CD8-positive, alpha-beta memory T cell (primary cell): ENCODE measurements around the gene MRPS33. TPM values are rescaled to one million over a fixed set of nuclear protein-coding genes. Genes with fewer than 3 reads are reported as not detected.

Source experiments
- CTCF ChIA-PET: fragments of 350-600 bp; sonication (Branson Sonifier 250); formaldehyde crosslinking; loops from one replicate; lab custom pipeline; 2021; ENCODE audit warnings: antibody characterized with exemption; lab: Charles Lee
- POLR2A ChIA-PET: fragments of 350-600 bp; sonication (Branson Sonifier 250); formaldehyde crosslinking; loops from one replicate; lab custom pipeline; 2021; ENCODE audit warnings: antibody characterized with exemption; lab: Charles Lee
- DNase-seq, 5 donors: peaks; one replicate each; pipeline versions ENCODE4 v3.0.0 to v3.0.0-alpha.2; 2020 to 2022; ENCODE audit warnings: mixed read lengths in 1 of 5
- H3K27ac ChIP-seq: one replicate; pipeline ENCODE4 v1.7.0; 2013; ENCODE audit warnings: low read depth, mild to moderate bottlenecking, low read length, moderate library complexity
- H3K27me3 ChIP-seq: 2 replicates; pipeline ENCODE4 v1.7.0; 2013; ENCODE audit warnings: low read length, mild to moderate bottlenecking; ENCODE audit not compliant: insufficient read depth, poor library complexity, severe bottlenecking
- H3K36me3 ChIP-seq: 2 replicates; pipeline ENCODE4 v1.7.0; 2013; ENCODE audit warnings: mild to moderate bottlenecking, low read length, moderate library complexity; ENCODE audit not compliant: insufficient read depth
- H3K4me1 ChIP-seq: 2 replicates; pipeline ENCODE4 v1.7.0; 2013; ENCODE audit warnings: mild to moderate bottlenecking, low read length, moderate library complexity; ENCODE audit not compliant: insufficient read depth
- H3K4me3 ChIP-seq: 2 replicates; pipeline ENCODE4 v1.7.0; 2013; ENCODE audit warnings: mild to moderate bottlenecking, low read length
- H3K9me3 ChIP-seq: 2 replicates; pipeline ENCODE4 v1.7.0; 2013; ENCODE audit warnings: mild to moderate bottlenecking, low read length
- H3K27ac Mint-ChIP-seq, 8 donors: one replicate each; pipeline ENCODE4 v1.8.0; 2020 to 2021; ENCODE audit warnings: mixed read lengths in 8 of 8, mild to moderate bottlenecking in 6 of 8, inconsistent platforms in 3 of 8, moderate library complexity in 3 of 8
- H3K27me3 Mint-ChIP-seq, 2 donors: one replicate each; pipeline ENCODE4 v1.8.0; 2020 to 2021; ENCODE audit warnings: mixed read lengths in 2 of 2, mild to moderate bottlenecking in 1 of 2, moderate library complexity in 1 of 2
- H3K36me3 Mint-ChIP-seq, 3 donors: one replicate each; pipeline ENCODE4 v1.8.0; 2020 to 2021; ENCODE audit warnings: mixed read lengths in 3 of 3, inconsistent platforms in 1 of 3, mild to moderate bottlenecking in 1 of 3
- H3K4me1 Mint-ChIP-seq, 3 donors: one replicate each; pipeline ENCODE4 v1.8.0; 2020 to 2021; ENCODE audit warnings: mixed read lengths in 3 of 3, inconsistent platforms in 1 of 3, mild to moderate bottlenecking in 1 of 3
- H3K4me3 Mint-ChIP-seq, 7 donors: one replicate each; pipeline ENCODE4 v1.8.0; 2020 to 2021; ENCODE audit warnings: mixed read lengths in 7 of 7, mild to moderate bottlenecking in 6 of 7, moderate library complexity in 4 of 7, inconsistent platforms in 2 of 7
- H3K9me3 Mint-ChIP-seq, 5 donors: one replicate each; pipeline ENCODE4 v1.8.0; 2020 to 2022; ENCODE audit warnings: mixed read lengths in 5 of 5, mild to moderate bottlenecking in 3 of 5, moderate library complexity in 2 of 5, inconsistent platforms in 1 of 5
- polyA plus RNA-seq: library from polyadenylated mRNA; unstranded; fragments of 300-500 nt; fragmentation: Illumina TruSeq; gene quantifications from one replicate; pipeline ENCODE4 v1.2.3, GENCODE V29; 2021
- total RNA-seq, 2 experiments: library from RNA; stranded (reverse); gene quantifications; one replicate each; pipeline ENCODE4 v1.2.3, GENCODE V29; 2021

MRPS33 gene
- total and polyA plus RNA-seq, 3 experiments from 2014 or later = 82.0 to 114 (median 113) TPM

DNA sequence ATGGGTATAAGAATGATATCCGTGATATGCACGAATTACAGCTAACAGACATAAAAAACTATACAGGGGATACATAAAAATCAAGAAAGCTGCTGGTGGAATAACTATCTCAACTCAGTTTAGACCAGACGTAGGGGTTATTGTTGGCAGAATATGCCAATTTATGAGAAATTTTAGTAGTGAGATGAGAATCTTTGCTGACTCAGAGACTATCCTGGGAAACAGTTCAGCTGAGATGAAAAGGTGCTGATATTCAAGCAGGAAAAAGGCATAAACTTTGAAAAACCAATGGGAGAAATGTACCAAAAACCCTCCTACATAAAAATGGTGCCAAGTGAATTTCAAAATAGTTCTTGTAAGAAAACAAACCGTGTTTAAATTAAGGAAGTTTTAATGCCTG lies 3.3 kb downstream of the MRPS33 start:
- ChIA-PET CTCF (interaction anchor here (0.6 to 6.5 kb wide), 5 partner anchors 85 to 1732 kb away, joined by 3 to 86 read pairs (median 4); partner anchors contain the start of gene SSBP1), POLR2A (no interaction called here)
- Mint-ChIP-seq H3K4me3 (peak overlapping the region in 1 of 7 donors; percentile 95), H3K4me1 (peaks cover 26 to 46% (median 41%) of the 10 kb centered on the region in 3 donors), H3K27me3 (peaks cover 0 to 2% of the 10 kb centered on the region in 2 donors), H3K27ac (peak overlapping the region in 4 of 8 donors; percentile 51 to 100 (median 84)), H3K36me3 (peaks cover 7 to 45% (median 21%) of the 10 kb centered on the region in 3 donors), H3K9me3 (peaks cover 0 to 3% (median 0%) of the 10 kb centered on the region in 5 donors)
- DNase-seq = no peak
- H3K27ac ChIP-seq = no peak overlapping the region
- H3K9me3 ChIP-seq = no peaks in the 10 kb centered on the region
- peaks cover 28% of the 10 kb centered on the region for H3K4me1 ChIP-seq
- H3K36me3 ChIP-seq = no peaks in the 10 kb centered on the region
- H3K4me3 ChIP-seq = no peak overlapping the region
- no peaks in the 10 kb centered on the region for H3K27me3 ChIP-seq

- peaks cover 0 to 2% of the 10 kb centered on the region in 2 donors for H3K27me3 Mint-ChIP-seq
- H3K4me1 Mint-ChIP-seq = peaks cover 0 to 5% (median 0%) of the 10 kb centered on the region in 3 donors
- ChIA-PET POLR2A (interaction anchor here (0.6 kb wide), 1 partner anchor 9 kb away, joined by 5 read pairs; no protein-coding TSS in a partner anchor), CTCF (interaction anchor here (0.6 kb wide), 1 partner anchor 17 kb away, joined by 3 read pairs; no protein-coding TSS in a partner anchor)
- H3K4me3 Mint-ChIP-seq = no peak overlapping the region
- H3K36me3 ChIP-seq = no peaks in the 10 kb centered on the region
- no peaks in the 10 kb centered on the region for H3K27me3 ChIP-seq
- H3K4me1 ChIP-seq = no peaks in the 10 kb centered on the region
- no peaks in the 10 kb centered on the region for H3K9me3 ChIP-seq
- no peak overlapping the region for H3K27ac ChIP-seq
- peaks cover 0 to 28% (median 19%) of the 10 kb centered on the region in 3 donors for H3K36me3 Mint-ChIP-seq
- H3K27ac Mint-ChIP-seq = no peak overlapping the region
- DNase-seq = no peak
- no peaks in the 10 kb centered on the region for H3K9me3 Mint-ChIP-seq
- H3K4me3 ChIP-seq = no peak overlapping the region
Measured at GRCh38 chr7:141003172-141004065, 11.3 kb downstream of the MRPS33 start.

DNA sequence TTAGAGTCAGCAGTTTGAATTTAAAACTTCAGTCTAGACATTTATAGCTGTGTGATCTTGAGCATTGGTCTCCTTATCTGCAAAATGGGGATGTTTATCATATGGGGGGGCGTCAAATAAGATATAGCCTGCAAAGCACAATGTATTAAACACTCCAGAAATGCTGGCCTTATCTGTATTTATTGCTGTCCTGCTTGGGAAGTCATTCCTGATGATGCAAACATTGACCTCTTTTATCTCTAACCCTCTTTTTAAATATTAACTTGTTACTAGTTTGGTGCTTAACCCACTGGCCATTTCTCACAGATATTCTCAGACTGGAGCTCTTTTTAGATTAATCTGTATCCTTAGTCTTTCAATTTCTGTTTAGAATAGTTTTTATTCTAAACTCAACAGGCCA lies 13.2 kb downstream of the MRPS33 start:
- Mint-ChIP-seq H3K36me3 (peaks cover 0 to 11% (median 6%) of the 10 kb centered on the region in 3 donors), H3K9me3 (no peaks in the 10 kb centered on the region), H3K4me1 (no peaks in the 10 kb centered on the region), H3K27ac (no peak overlapping the region), H3K4me3 (no peak overlapping the region), H3K27me3 (peaks cover under 1 to 8% of the 10 kb centered on the region in 2 donors)
- Histone ChIP-seq H3K27ac (no peak overlapping the region), H3K4me3 (no peak overlapping the region), H3K36me3 (no peaks in the 10 kb centered on the region), H3K27me3 (no peaks in the 10 kb centered on the region), H3K4me1 (no peaks in the 10 kb centered on the region), H3K9me3 (no peaks in the 10 kb centered on the region)
- CTCF ChIA-PET = no interaction called here
- no peak for DNase-seq
- POLR2A ChIA-PET = interaction anchor here (0.5 kb wide), 1 partner anchor 1147 kb away, joined by 3 read pairs; no protein-coding TSS in a partner anchor

DNA sequence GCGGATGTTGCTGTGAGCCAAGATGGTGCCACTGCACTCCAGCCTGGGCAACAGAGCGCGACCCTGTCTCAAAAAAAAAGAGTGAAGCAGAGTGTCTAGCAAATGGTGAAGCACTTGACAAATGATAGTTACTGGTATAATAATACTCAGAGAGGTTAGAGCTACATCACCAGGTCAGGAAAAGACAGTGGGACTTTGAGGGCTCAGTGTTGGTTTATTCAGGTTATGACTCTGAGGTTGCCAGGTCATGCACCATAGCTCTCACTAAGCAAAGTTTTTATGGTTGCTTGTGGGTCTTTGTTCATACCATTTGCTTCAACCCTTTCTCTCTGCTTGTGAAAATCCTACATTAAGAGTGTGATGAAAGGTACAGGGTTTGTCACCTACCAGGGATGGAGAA lies 13.6 kb downstream of the MRPS33 start:
- Histone ChIP-seq H3K9me3 (no peaks in the 10 kb centered on the region), H3K27me3 (no peaks in the 10 kb centered on the region), H3K36me3 (no peaks in the 10 kb centered on the region), H3K4me1 (no peaks in the 10 kb centered on the region), H3K27ac (no peak overlapping the region), H3K4me3 (no peak overlapping the region)
- Mint-ChIP-seq H3K27me3 (peaks cover 2 to 12% of the 10 kb centered on the region in 2 donors), H3K27ac (no peak overlapping the region), H3K4me1 (no peaks in the 10 kb centered on the region), H3K9me3 (no peaks in the 10 kb centered on the region), H3K36me3 (peaks cover 0 to 7% (median 3%) of the 10 kb centered on the region in 3 donors), H3K4me3 (no peak overlapping the region)
- ChIA-PET CTCF (no interaction called here), POLR2A (interaction anchor here (0.5 kb wide), 1 partner anchor 1147 kb away, joined by 3 read pairs; no protein-coding TSS in a partner anchor)
- DNase-seq = no peak

DNA sequence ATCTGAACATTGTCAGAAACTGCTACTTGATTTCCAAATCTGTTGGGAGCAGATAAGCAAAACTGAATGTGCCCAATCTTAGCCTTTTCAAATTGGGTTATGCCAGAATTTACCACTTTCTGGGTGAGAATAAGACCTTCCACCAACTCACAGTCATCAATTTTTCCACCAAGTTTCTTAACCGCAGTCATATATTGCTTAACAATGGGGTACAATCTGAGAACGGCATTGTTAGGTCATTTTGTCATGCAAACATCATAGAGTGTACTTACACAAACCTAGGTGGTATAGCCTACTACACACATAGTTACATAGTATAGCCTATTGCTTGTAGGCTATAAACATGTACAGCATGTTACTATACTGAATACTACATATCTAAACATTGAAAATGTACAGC lies 16.0 kb downstream of the MRPS33 start:
- Mint-ChIP-seq H3K4me3 (no peak overlapping the region), H3K4me1 (no peaks in the 10 kb centered on the region), H3K27ac (no peak overlapping the region), H3K9me3 (no peaks in the 10 kb centered on the region), H3K36me3 (no peaks in the 10 kb centered on the region), H3K27me3 (peaks cover 4 to 20% of the 10 kb centered on the region in 2 donors)
- CTCF ChIA-PET = no interaction called here
- H3K4me3 ChIP-seq = no peak overlapping the region
- POLR2A ChIA-PET = no interaction called here
- H3K27ac ChIP-seq = no peak overlapping the region
- H3K9me3 ChIP-seq = no peaks in the 10 kb centered on the region
- H3K27me3 ChIP-seq = no peaks in the 10 kb centered on the region
- DNase-seq = no peak
- H3K4me1 ChIP-seq = no peaks in the 10 kb centered on the region
- H3K36me3 ChIP-seq = no peaks in the 10 kb centered on the region

DNA sequence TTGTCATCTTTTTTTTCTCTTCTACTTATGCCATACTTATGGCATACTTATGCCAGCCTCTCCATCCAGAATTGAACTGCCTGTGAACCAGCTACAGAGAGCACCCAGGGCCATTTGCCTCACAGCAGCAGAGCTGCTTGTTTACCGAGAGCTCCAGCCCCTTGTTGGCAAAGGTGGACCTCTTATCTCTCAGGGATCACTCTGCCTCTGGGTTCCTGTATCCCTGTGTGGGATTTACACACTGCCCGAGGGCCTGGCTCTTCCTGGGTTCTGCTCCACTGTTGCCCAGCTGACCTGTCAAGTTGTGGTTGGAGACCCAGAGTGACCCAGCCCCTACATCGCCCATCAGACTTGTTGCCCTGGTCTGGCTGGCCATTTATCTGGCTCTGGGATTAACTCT lies 22.3 kb downstream of the MRPS33 start:
- ChIA-PET CTCF (interaction anchor here (1.2 to 1.3 kb wide), 2 partner anchors 22 to 68 kb away, joined by 3 read pairs; partner anchors contain the start of genes BRAF and MRPS33), POLR2A (no interaction called here)
- no peak overlapping the region for H3K4me3 Mint-ChIP-seq
- no peaks in the 10 kb centered on the region for H3K27me3 ChIP-seq
- peak overlapping the region in 1 of 8 donors; percentile 12 for H3K27ac Mint-ChIP-seq
- DNase-seq = no peak
- no peaks in the 10 kb centered on the region for H3K36me3 Mint-ChIP-seq
- H3K27me3 Mint-ChIP-seq = peaks cover 5 to 13% of the 10 kb centered on the region in 2 donors
- H3K9me3 ChIP-seq = no peaks in the 10 kb centered on the region
- no peak overlapping the region for H3K4me3 ChIP-seq
- no peaks in the 10 kb centered on the region for H3K4me1 ChIP-seq
- H3K9me3 Mint-ChIP-seq = no peaks in the 10 kb centered on the region
- H3K4me1 Mint-ChIP-seq = no peaks in the 10 kb centered on the region
- no peak overlapping the region for H3K27ac ChIP-seq
- no peaks in the 10 kb centered on the region for H3K36me3 ChIP-seq

- Histone ChIP-seq H3K4me1 (no peaks in the 10 kb centered on the region), H3K27me3 (no peaks in the 10 kb centered on the region), H3K36me3 (no peaks in the 10 kb centered on the region), H3K9me3 (no peaks in the 10 kb centered on the region), H3K4me3 (no peak overlapping the region), H3K27ac (no peak overlapping the region)
- ChIA-PET POLR2A (no interaction called here), CTCF (no interaction called here)
- DNase-seq = no peak
- no peak overlapping the region for H3K4me3 Mint-ChIP-seq
- no peak overlapping the region for H3K27ac Mint-ChIP-seq
- H3K9me3 Mint-ChIP-seq = no peaks in the 10 kb centered on the region
- no peaks in the 10 kb centered on the region for H3K4me1 Mint-ChIP-seq
- no peaks in the 10 kb centered on the region for H3K36me3 Mint-ChIP-seq
- H3K27me3 Mint-ChIP-seq = peaks cover 7 to 21% of the 10 kb centered on the region in 2 donors
Measured at GRCh38 chr7:140990193-140990962, 24.4 kb downstream of the MRPS33 start.
